H1 (cell line): ENCODE data around the gene RIN3. TPM values are rescaled to one million over a fixed set of nuclear protein-coding genes. Genes with fewer than 3 reads are reported as not detected.

Experiments
- CHD1 ChIP-seq: IDR thresholded peaks from 2 replicates; pipeline ENCODE4 v1.6.1; 2012; ENCODE audit warnings: low read depth, low read length, improper control_type of control experiment
- CTBP2 ChIP-seq: IDR thresholded peaks from 2 replicates; pipeline ENCODE4 v1.7.0; 2011; ENCODE audit warnings: borderline replicate concordance, mild to moderate bottlenecking, moderate library complexity, mixed read lengths, low read length; ENCODE audit not compliant: insufficient read depth, insufficient read length
- PHF8 ChIP-seq: fragments of 200-600 bp; sonication (generic); conservative IDR thresholded peaks from 2 replicates; pipeline ENCODE4 v1.7.1; 2012; ENCODE audit warnings: low read depth, mild to moderate bottlenecking, inconsistent platforms, low read length, moderate library complexity
- TEAD4 ChIP-seq: IDR thresholded peaks from 2 replicates; pipeline ENCODE4 v1.6.1; 2012; ENCODE audit warnings: low read depth, low read length, inconsistent platforms, mixed read lengths
- polyA plus RNA-seq, 7 experiments: library from polyadenylated mRNA; depleted of rRNA in 3 of 7; stranded (reverse) in 5 of 7; unstranded in 2 of 7; fragments of >200 nt in 5 of 7; fragments of 200-250 nt in 2 of 7; gene quantifications; 1 replicate in 5 of 7; 2 replicates in 1 of 7; 4 replicates in 1 of 7; pipeline versions ENCODE4 v1.2.1 to v1.2.3, GENCODE V29; 2011 to 2013; ENCODE audit warnings: missing spikeins in 2 of 7, mixed read lengths in 2 of 7
- total RNA-seq: library from RNA; stranded (reverse); fragmentation: NEBNext Ultra II Directional; extraction: Animal tissue kit (Norgen Biotek cat#: 25700); gene quantifications from 2 replicates; pipeline ENCODE4 v1.2.1, GENCODE V29; 2021

RIN3 gene
- total and polyA plus RNA-seq, 2 of the 8 experiments (the other 6 are each of a cell fraction or from before 2014, with no cell fraction given) = 0.59 to 1.5 TPM

DNA sequence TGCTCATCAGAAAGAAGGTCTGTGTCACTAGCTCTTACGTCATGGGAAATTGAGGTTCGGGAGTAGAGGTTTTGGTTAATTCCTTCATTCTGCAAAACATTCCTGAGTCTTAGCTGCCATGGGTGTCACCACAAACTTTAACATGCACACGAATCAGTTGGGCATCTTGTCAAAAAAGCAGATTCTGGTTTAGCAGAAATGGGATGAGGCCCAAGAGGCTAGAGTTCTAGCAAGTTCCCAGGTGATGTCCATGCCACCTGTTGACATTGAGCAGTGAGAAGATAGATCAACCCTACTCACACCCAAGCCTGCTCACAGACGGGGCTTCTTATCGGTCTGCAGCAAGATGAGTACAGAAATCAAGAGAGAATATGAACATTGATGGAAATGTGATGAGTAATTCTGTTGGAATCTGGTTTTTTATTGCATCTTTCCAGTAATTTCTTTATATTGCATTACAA lies 11.7 kb upstream of the RIN3 start (continued):
- no peak for TF ChIP-seq TEAD4
- no peak for TF ChIP-seq CHD1
- no peak for TF ChIP-seq PHF8
- no peak for TF ChIP-seq CTBP2
